GM21515 (cell line): ENCODE results near the gene MBD2.

Source experiments
- ATAC-seq: cut with Tn5 transposase; IDR thresholded peaks from one replicate; pipeline ENCODE4 v1.9.1; 2021; ENCODE audit not compliant: unreplicated experiment

MBD2 gene

GRCh38 chr18:54116541-54117257 lies 107.8 kb downstream of the MBD2 start:
- ATAC-seq = no peak

DNA sequence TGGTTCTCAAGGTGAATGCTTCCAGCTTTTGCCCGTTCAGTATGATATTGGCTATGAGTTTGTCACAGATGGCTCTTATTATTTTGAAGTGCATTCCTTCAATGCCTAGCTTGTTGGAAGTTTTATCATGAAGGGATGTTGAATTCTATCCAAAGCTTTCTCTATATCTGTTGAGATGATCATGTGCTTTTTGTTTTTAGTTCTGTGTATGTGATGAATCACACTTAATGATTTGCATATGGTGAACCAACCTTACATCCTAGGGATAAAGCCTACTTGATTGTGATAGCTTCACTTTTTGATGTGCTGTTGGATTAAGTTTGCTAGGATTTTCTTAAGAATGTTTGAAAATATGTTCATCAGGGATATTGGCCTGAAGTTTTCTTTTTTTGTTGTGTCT lies 112.1 kb downstream of the MBD2 start:
- ATAC-seq = no peak

DNA sequence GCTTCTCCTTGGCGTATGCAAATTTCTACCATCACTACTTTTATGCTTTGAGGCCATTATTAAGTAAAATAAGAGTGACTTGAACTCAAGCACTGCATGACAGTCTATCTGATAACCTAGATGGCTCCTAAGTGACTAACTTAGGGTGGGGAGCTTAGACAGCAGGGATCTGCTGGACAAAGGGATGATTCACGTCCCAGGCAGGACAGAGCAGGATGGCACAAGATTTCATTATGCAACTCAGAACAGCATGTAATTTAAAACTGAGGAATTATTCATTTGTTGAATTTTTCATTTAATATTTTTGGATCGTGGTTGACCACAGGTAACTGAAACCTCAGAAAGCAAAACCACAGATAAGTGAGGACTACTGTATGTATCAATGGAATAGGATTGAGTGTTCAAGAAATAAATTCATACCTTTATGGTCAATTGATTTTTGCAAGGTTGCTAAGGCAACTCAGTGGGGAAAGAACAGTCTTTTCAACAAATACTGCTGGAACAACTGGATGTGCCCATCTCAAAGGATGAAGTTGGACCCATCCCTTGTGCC lies 115.3 kb downstream of the MBD2 start:
- no peak for ATAC-seq

DNA sequence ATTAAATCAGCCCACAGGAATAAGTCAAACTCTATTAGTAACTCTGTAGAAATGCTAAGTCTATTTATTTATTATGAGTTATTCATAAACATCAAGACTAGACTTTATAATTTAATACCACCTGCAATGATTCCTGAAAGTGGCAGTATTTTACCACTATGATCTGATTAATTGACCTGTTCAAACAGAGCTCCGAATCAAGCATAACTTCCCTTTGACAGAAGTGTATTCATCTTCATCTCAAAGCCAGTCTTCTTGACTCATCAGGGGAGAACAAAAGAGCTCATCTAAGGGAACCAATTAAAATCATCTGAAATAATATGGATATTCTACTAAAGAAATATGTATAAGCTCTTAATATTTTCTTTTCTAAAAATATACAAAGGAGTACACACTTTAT lies 122.3 kb downstream of the MBD2 start:
- ATAC-seq = no peak
